ENCODE results near the gene XCL2.

The XCL2 gene

DNA sequence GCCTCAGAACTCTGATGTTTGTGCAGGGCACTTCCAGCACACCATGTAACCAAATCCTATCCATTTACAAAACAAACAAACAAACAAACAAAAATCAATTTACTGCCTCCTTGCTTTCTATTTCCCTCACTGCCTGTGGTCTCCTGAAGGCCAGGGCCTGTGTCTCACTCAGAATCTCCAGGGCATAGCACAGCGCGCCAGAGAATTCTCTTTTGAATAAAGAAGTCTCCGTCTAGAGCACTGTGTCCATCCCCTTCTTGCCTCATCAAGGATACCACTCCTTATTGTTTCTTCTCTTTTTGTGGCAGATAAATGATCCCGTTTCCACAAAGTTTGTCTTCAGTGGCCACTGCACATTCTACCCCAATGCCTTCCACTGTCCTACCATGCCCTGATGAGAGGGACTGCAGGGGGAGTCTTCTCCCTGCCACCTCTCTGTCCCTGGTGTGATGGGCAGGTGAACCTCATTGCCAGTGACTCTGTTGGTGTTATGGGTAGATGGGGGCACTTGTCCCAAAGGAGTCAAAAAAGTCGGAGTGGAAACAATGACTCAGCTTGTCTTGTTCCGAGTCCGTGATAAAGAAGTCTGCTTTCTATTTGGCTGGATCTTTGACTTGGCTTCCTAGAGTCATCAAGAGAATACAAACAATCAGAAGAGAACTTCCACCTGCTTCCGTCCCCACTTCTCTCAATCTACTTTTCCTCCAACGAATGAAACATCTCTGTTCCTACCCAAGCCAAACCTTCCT is 30.0 kb downstream of the XCL2 start:
- DNase-seq, result no peak

DNA sequence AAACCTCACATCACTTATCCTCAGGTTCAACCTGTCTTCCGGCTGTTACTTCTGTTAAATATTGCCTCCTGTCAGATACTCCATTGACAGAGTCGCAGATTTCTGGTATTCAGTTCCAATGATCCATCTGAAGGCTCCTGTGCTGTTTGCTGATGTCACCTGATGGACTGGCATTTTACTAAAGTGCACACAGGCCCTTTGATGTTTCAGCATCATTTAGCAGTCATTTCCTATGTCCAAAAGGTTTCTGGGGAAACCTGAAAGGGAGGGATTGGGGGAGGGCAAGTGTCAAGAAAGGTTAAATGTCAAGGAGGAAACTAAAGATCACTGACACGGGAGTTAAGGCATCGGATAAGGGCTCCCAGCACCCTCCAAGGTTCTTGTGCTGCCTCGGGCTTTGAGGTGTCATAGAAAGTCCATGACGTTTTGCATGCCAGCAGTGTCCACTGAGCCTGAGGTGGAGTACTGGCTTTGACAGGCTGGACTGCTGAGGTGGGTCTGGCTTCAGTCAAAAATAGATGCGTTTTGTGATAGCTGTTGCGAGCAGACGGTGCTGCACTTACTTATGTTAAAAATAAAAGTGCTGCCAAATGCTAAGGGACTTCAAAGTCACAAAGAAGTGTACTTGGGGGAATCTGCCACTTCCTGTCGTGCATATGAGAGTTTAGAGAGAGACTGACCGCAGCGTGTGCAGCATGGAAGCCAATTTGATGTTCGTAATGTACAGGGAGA is 30.8 kb downstream of the XCL2 start:
- no peak for DNase-seq

DNA sequence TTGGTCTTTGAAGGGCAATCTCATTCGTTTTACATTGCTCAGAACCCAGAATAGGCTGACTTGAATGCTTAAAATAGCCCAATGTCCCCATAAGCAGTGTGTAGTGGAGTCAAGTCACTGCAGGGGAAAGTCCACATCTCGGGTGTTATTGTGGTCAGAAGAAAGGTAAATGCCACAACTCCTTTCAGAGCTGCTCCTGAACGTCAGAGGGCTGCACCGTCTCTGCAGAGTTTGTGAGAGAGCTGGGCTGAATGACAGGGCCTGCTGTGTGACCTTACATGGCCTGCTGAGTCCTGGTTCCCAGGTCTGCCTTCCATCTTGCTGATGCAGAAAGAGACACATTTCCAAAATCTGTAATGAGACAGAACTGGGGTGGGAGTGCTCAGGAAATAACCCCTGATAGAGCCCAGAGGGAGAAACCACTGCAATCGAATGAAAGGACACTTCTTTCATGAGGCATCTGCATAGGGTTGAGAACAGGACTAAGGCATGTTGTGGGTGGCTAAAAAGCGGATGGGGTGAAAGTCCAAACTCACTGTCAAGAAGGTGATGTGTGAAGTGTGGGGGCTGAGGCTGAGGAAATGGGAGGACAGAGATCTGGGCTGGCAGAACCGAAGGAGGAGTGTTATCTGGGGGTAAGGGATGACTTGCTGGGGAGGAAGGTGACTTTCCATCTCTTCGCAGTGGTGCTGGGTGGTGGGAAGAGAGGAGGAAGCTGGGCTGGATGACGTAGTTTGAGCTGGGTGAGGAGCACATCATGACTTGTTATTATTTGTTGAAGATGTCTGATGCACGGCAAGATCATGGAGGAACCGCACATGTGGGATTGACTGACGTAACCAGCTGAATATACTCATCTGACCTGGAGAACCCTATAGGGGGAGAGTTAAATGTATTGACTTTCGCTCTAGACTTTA is 33.7 kb downstream of the XCL2 start:
- peak in 1 of 2 donors; percentile 68 for DNase-seq

DNA sequence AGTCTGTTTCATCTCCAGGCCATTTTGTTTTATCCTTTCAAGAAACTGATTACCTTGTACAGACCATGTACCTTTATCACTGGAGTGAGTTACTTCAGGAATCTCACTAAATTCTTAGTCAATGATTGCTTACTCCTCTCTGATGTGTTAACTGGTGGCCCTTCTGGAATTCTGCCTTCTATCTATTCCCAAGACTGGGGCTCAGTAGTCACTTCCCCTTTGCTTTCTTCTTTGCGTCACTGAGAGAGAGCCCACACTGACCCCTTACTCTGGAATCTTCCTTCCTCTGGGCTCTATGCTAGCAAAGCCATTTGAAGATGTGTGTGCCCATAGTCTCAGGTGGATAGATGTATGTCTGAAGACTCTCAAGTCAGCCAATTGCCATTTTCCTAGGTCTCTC is 34.6 kb downstream of the XCL2 start:
- peak in 1 of 2 donors; percentile 12 for DNase-seq

DNA sequence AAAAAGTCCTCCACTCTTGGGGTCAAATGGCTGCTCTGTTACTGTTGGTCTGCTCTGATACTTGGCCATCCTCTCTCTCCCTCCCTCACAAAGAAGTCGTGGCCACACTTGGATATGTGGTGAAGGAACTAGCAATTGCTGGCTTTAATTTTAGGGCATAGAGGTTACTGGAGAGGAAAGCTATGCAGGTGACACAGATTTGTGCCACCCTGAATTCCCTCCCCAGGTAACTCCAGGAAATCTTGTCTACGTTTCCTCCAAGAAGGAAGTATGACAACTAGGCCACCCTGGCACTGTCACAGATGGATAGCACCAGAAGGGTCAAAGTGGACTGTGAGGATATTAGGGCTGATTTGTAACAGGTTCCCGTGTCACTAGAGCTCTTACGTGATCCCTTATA is 36.0 kb downstream of the XCL2 start:
- no peak for DNase-seq

DNA sequence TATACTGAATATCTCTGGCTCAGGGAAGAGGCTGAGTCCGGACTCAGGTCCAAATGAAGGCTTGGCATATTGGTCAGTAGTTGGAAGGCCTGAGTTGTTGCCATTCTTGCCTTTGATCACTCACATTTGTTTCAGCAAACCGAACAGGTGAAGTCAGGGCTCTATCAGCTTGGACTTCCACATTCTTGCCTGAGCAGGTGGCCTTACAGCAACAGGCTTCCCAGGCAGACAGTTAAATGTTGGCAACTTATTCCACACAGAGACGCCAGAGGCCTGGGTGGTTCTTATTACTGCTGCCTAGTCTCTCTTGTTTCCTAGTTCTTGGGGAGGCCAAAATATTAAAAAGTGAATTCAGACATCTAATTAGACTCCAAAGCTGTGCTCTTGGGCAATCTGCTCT is 36.6 kb downstream of the XCL2 start:
- no peak for DNase-seq

DNA sequence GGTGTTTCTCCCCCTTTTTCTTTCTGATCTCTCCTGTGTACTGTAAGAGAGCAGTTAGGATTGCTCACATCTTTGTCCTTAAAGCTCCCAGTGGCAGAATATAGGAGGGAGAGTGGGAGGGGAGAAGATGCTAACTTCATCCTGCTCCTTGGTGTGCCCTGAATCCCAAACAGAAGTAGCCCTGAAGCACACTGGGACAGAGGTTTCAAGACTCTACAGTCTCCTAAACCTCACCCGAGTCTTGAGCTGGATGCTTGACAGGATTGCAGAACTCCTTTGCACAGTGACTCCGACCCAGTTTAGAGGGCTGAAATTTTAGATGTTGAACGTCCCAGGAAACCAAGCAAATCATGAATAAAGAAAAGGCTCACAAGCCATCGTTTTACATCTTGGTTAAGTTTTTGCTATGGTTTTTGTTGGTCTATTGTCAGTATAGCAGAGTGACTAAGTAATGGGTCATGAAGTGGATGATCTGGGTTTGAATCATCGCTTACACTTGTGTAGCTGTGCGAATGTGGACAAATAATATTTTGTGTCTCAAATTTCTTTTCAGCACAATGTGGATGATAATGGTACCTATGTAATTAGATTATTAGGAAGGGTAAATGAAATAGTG is 37.5 kb downstream of the XCL2 start:
- DNase-seq, result no peak

DNA sequence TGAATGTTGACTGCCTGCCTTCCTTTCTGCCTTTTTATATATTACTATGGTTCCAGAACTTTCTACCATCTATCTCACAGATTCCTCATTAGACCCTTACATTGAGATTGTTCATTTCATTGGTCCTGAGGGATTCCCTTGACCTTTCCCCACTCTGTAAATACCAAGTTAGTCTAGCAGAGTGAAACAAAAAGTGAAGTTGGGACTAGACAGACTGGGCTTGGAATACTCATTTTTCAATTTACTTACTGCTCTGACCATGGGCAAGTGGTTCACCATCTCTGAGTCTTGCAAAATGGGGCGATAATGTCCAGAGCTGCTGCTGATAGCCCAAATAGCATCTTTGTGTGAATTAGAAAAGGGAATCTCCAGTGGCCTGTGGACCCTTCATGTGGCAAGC is 38.8 kb downstream of the XCL2 start:
- DNase-seq, result no peak

DNA sequence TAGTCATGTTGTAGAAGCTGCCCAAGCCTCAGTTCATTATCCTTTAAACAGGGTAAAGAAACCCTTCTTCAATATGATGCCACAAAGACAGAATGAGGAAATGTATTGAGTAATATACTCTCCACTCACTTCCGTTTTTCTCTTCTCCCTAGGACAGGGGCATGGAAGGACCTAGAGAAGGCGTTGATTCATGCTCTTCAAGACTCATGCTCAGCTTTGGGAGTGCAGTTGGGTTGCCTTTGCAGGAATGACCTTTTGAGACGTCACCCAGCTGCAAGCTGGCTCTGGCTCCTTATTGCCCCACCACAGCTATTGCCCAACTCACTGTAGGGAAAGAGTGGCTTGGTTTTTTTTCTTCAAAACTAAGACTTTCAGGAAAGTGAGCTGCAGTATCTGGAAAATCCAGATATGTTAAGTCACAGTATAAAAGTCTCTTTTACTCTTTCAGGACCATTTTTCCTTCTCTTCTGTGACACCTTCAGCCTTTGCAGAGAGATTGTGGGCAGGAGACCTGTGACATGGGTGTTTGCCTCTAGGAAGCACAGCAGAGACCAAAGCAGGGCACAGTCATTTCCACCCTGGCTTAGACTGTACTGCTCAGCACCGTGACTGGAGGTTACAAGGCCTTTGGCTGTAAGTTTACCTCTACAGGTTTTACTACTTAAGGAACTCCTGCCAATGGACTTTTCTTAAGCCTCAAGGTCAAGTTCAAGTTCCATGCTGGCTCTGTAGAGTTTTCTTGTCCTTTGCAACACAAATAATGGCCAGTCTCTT is 39.5 kb downstream of the XCL2 start:
- peak; percentile 99 for DNase-seq

DNA sequence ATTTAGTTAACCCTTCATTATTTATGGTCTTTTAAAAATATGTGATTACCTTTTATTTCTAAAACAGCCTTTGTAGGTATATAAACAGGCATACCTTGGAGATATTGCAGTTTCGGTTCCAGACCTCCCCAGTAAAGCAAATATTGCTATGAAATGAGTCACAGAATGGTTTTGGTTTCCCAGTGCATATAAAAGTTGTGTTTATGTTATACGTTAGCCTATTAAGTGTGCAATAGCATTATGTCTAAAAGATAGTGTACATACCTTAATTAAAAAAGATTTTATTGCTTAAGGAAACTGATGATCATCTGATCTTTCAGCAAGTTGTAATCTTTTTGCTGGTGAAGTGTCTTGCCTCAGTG is 44.1 kb downstream of the XCL2 start:
- DNase-seq, result no peak

DNA sequence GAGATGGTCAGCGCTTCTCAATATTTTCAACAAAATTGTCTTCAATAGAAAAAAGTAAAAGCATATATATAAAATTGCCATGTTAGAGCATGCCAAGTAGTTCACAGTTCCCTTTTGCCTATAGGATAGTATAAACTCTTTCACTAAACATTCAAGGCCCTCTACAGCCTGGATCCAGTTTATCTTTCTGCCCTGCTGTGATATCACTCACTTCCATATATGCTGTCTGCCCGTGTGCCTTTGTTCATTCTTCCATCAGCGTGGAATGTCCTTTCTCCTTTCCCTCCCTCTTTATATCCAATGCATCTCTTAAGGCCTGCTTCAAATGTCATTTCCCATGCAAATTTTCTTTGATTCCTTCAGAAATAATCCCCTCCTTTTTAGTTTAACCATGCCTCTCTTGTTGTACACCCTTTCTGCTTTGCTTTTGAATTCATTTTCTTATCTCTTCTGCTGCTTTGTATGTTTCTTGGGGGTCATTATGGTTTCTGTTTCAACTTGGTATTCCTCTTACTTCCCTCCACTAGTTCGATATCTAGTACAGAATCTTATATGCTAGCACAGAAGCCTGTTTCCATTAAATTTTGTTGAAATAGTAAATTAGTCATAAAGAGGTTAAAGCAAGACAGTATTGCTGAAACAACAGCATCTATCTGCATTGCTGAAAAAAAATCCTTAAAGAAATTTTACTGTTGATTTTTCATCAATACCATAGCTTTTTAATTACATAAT is 44.7 kb downstream of the XCL2 start:
- DNase-seq, result no peak

DNA sequence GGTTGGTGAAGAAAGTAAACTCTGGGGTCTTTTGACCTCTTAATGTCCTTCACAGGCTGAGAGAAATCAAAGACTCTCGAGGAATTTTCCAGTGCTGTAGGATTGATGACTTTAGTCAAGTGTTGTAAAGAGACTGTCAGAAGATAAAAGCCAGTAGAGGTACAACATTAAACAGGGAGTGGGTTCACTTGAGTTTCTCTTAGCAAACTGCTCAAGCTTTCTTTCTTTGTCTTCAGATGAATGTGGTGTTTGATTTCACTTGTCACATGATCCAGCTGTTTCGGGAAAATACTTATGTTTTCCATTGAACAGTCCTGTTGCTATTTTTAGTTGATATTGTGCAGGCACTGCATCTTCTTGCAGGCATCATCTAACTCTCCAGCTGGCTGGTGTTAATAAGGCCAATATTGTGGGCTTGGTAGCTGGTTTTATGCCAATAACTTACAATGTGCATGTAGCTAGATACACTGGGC is 45.6 kb downstream of the XCL2 start:
- no peak for DNase-seq

DNA sequence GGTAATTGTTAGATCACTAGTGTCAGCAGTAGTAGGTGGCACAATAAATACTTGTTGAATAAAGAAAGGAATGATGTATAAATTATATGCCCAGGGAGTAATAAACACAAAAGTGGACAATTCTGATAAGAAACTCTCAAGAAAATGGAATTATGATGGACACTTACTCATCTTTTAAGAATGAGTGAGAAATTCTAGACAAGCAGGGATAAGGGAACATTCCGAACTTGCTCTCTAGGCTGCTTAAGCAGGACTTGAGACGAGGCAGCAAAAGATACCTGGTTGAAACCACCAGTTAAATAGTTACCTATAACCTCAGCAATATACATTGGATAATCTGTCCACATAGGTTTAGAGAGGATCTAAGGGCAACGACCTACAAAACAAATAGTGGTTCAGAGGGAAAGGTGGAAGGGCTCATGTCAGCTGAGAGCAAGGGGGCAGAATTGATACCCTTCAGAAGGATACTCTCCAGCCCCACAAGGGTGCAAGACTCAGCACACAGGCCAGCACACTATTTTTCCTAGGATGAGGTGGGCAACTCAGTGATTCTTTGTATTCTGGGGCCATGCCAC is 46.3 kb downstream of the XCL2 start:
- DNase-seq, result no peak

DNA sequence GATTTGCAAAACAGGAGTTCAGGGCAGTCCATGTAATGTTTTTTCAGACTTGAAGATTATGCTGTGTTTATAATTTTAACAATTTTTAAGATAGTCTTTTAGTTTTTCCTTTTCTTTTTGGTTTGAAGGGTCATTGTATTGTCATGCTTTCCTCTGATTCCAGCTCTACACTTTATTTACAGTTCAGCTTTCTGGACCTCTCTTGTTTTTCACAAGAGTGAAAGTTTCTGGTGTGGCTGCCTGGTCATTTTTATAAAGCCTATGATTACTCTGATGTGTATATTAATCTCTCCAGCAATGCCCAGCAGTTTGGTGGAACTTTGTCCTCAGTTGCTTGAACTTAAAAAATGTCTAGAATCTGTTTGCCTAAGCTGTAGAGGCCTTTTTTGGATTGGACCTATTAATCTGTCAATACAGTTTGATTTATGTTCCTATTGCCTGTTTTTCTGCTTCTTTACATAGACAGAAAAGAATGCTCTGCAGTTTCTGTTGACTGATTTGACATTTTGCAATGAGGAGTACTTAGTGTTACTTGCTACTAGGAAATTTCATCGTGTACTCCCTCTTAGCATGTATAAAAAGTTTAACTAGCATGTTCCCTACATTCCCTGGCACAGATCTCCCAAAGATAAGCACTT is 52.2 kb downstream of the XCL2 start:
- DNase-seq, result no peak

Data from inflammatory macrophage (primary cell).